ENCODE data around the gene TRIO.

TRIO gene

GRCh38 chr5:14488709-14489108 lies 345.6 kb downstream of the TRIO start:
- DNase-seq (ENCODE audit: low read depth) = no peak

- DNase-seq (ENCODE audit: low read depth) = no peak
Observed at GRCh38 chr5:14489643-14490042, 346.5 kb downstream of the TRIO start.

GRCh38 chr5:14490309-14490711 lies 347.2 kb downstream of the TRIO start:
- no peak for DNase-seq (ENCODE audit: low read depth)

GRCh38 chr5:14491015-14491915 lies 348.1 kb downstream of the TRIO start:
- DNase-seq (ENCODE audit: low read depth) = no peak

GRCh38 chr5:14492331-14492964 lies 349.3 kb downstream of the TRIO start:
- no peak for DNase-seq (ENCODE audit: low read depth)

GRCh38 chr5:14495301-14495700 lies 352.2 kb downstream of the TRIO start:
- DNase-seq (ENCODE audit: low read depth) = no peak

GRCh38 chr5:14497311-14497710 lies 354.2 kb downstream of the TRIO start:
- no peak for DNase-seq (ENCODE audit: low read depth)

GRCh38 chr5:14501353-14502293 lies 358.5 kb downstream of the TRIO start:
- no peak for DNase-seq (ENCODE audit: low read depth)

GRCh38 chr5:14502294-14502690 lies 359.1 kb downstream of the TRIO start:
- no peak for DNase-seq (ENCODE audit: low read depth)

- DNase-seq (ENCODE audit: low read depth) = no peak
Observed at GRCh38 chr5:14503017-14503680, 360.0 kb downstream of the TRIO start.

- no peak for DNase-seq (ENCODE audit: low read depth)
Observed at GRCh38 chr5:14503681-14504331, 360.7 kb downstream of the TRIO start.

- no peak for DNase-seq (ENCODE audit: low read depth)
Observed at GRCh38 chr5:14504332-14504727, 361.2 kb downstream of the TRIO start.

GRCh38 chr5:14504816-14505215 lies 361.7 kb downstream of the TRIO start:
- DNase-seq (ENCODE audit: low read depth) = no peak

- DNase-seq (ENCODE audit: low read depth) = no peak
Observed at GRCh38 chr5:14505310-14506139, 362.4 kb downstream of the TRIO start.

GRCh38 chr5:14506140-14506538 lies 363.0 kb downstream of the TRIO start:
- no peak for DNase-seq (ENCODE audit: low read depth)

- no peak for DNase-seq (ENCODE audit: low read depth)
Observed at GRCh38 chr5:14506661-14507060, 363.5 kb downstream of the TRIO start.

GRCh38 chr5:14507156-14507941 lies 364.2 kb downstream of the TRIO start:
- no peak for DNase-seq (ENCODE audit: low read depth)

GRCh38 chr5:14508046-14508445 lies 364.9 kb downstream of the TRIO start:
- no peak for DNase-seq (ENCODE audit: low read depth)

- DNase-seq (ENCODE audit: low read depth) = no peak
Observed at GRCh38 chr5:14509556-14509955, 366.4 kb downstream of the TRIO start.
